H9 (cell line): ENCODE data around the gene PEX5. TPM values are rescaled to one million over a fixed set of nuclear protein-coding genes. Genes with fewer than 3 reads are reported as not detected.

ENCODE experiments used
- DNase-seq: peaks from one replicate; pipeline ENCODE4 v3.0.0-alpha.2; 2017
- H2AFZ ChIP-seq: one replicate; pipeline ENCODE4 v1.6.1; 2013; ENCODE audit warnings: mild to moderate bottlenecking, low read length, control low read depth, moderate library complexity
- H2AK5ac ChIP-seq: 2 replicates; pipeline ENCODE4 v1.6.1; 2013; ENCODE audit warnings: low read length, control low read depth, mixed read lengths; ENCODE audit not compliant: insufficient read length
- H2BK120ac ChIP-seq: one replicate; pipeline ENCODE4 v1.6.1; 2013; ENCODE audit warnings: low read depth, mild to moderate bottlenecking, low read length, control low read depth, inconsistent platforms; ENCODE audit not compliant: poor library complexity, severe bottlenecking
- H2BK12ac ChIP-seq: 2 replicates; pipeline ENCODE4 v1.6.1; 2013; ENCODE audit warnings: low read length, control low read depth, mixed read lengths, low read depth; ENCODE audit not compliant: insufficient read length
- H2BK15ac ChIP-seq: 2 replicates; pipeline ENCODE4 v1.6.1; 2013; ENCODE audit warnings: low read depth, low read length, control low read depth
- H2BK20ac ChIP-seq: one replicate; pipeline ENCODE4 v1.6.1; 2013; ENCODE audit warnings: low read depth, mild to moderate bottlenecking, low read length, control low read depth, inconsistent platforms; ENCODE audit not compliant: poor library complexity, severe bottlenecking
- H2BK5ac ChIP-seq: 2 replicates; pipeline ENCODE4 v1.6.1; 2013; ENCODE audit warnings: low read length, control low read depth, mixed read lengths; ENCODE audit not compliant: insufficient read length
- H3K14ac ChIP-seq: 2 replicates; pipeline ENCODE4 v1.6.1; 2013; ENCODE audit warnings: low read length, control low read depth; ENCODE audit not compliant: insufficient read depth
- H3K18ac ChIP-seq: 2 replicates; pipeline ENCODE4 v1.6.1; 2013; ENCODE audit warnings: low read depth, mild to moderate bottlenecking, mixed read lengths, low read length, control low read depth; ENCODE audit not compliant: insufficient read length
- H3K23ac ChIP-seq: 2 replicates; pipeline ENCODE4 v1.6.1; 2013; ENCODE audit warnings: low read length, control low read depth, mixed read lengths, low read depth; ENCODE audit not compliant: insufficient read length
- H3K23me2 ChIP-seq: 2 replicates; pipeline ENCODE4 v1.6.1; 2013; ENCODE audit warnings: low read depth, mild to moderate bottlenecking, mixed read lengths, low read length, control low read depth; ENCODE audit not compliant: insufficient read length, poor library complexity, severe bottlenecking
- H3K27ac ChIP-seq: 2 replicates; pipeline ENCODE4 v1.5.1; 2013; ENCODE audit warnings: low read length, control low read depth, mixed read lengths, low read depth; ENCODE audit not compliant: insufficient read length
- H3K27me3 ChIP-seq: 2 replicates; pipeline ENCODE4 v1.6.1; 2013; ENCODE audit warnings: low read length, control low read depth, inconsistent platforms; ENCODE audit not compliant: insufficient read depth
- H3K4ac ChIP-seq: 2 replicates; pipeline ENCODE4 v1.6.1; 2013; ENCODE audit warnings: low read depth, mild to moderate bottlenecking, control low read depth, inconsistent platforms, low read length, moderate library complexity
- H3K4me1 ChIP-seq: 2 replicates; pipeline ENCODE4 v1.6.1; 2013; ENCODE audit warnings: low read length, control low read depth, inconsistent platforms; ENCODE audit not compliant: insufficient read depth
- H3K4me2 ChIP-seq: 2 replicates; pipeline ENCODE4 v1.6.1; 2013; ENCODE audit warnings: low read length, control low read depth, mixed read lengths; ENCODE audit not compliant: insufficient read length, insufficient read depth
- H3K56ac ChIP-seq: 2 replicates; pipeline ENCODE4 v1.6.1; 2013; ENCODE audit warnings: low read depth, mild to moderate bottlenecking, mixed read lengths, low read length, control low read depth; ENCODE audit not compliant: insufficient read length
- H3K79me1 ChIP-seq: 2 replicates; pipeline ENCODE4 v1.6.1; 2013; ENCODE audit warnings: low read depth, mild to moderate bottlenecking, moderate library complexity, low read length, control low read depth, inconsistent platforms; ENCODE audit not compliant: insufficient read depth, poor library complexity, severe bottlenecking
- H3K79me2 ChIP-seq: 2 replicates; pipeline ENCODE4 v1.6.1; 2013; ENCODE audit warnings: low read length, control low read depth, inconsistent platforms; ENCODE audit not compliant: insufficient read depth
- H3K9ac ChIP-seq: 2 replicates; pipeline ENCODE4 v1.6.1; 2013; ENCODE audit warnings: low read length, control low read depth, mixed read lengths; ENCODE audit not compliant: insufficient read length; ENCODE audit errors: extremely low read depth
- H3K9me3 ChIP-seq: one replicate; pipeline ENCODE4 v1.6.1; 2013; ENCODE audit warnings: low read depth, low read length, inconsistent platforms; ENCODE audit not compliant: control insufficient read depth
- H3T11ph ChIP-seq: one replicate; pipeline ENCODE4 v1.6.1; 2013; ENCODE audit warnings: mild to moderate bottlenecking, low read length, control low read depth, inconsistent platforms
- H4K20me1 ChIP-seq: one replicate; pipeline ENCODE4 v1.6.1; 2013; ENCODE audit not compliant: control insufficient read depth, insufficient read length, insufficient read depth
- H4K5ac ChIP-seq: 2 replicates; pipeline ENCODE4 v1.6.1; 2013; ENCODE audit warnings: low read depth, mild to moderate bottlenecking, mixed read lengths, low read length, control low read depth; ENCODE audit not compliant: insufficient read length
- H4K8ac ChIP-seq: replicated peaks from 2 replicates; pipeline ENCODE4 v1.6.1; 2013; ENCODE audit warnings: low read length, control low read depth, mixed read lengths, low read depth; ENCODE audit not compliant: insufficient read length
- H4K91ac ChIP-seq: 2 replicates; pipeline ENCODE4 v1.6.1; 2013; ENCODE audit warnings: low read depth, mild to moderate bottlenecking, moderate library complexity, mixed read lengths, low read length, control low read depth; ENCODE audit not compliant: insufficient read length
- H3K27ac Mint-ChIP-seq, 3 experiments: 2 replicates in 2 of 3; 3 replicates in 1 of 3; pipeline ENCODE4 v1.8.0; 2020 to 2021; ENCODE audit warnings: mixed read lengths in 3 of 3, mild to moderate bottlenecking in 1 of 3, moderate library complexity in 1 of 3
- H3K27me3 Mint-ChIP-seq: 2 replicates; pipeline ENCODE4 v1.8.0; 2021; ENCODE audit warnings: low read depth, mild to moderate bottlenecking, moderate library complexity, mixed read lengths
- H3K36me3 Mint-ChIP-seq, 3 experiments: 2 replicates in 2 of 3; 3 replicates in 1 of 3; pipeline ENCODE4 v1.8.0; 2020 to 2021; ENCODE audit warnings: low read depth in 3 of 3, mixed read lengths in 3 of 3; ENCODE audit not compliant: insufficient read depth in 1 of 3
- H3K4me1 Mint-ChIP-seq, 2 experiments: 2 replicates each; pipeline ENCODE4 v1.8.0; 2020; ENCODE audit warnings: mixed read lengths in 2 of 2
- H3K4me3 Mint-ChIP-seq, 2 experiments: 2 replicates in 1 of 2; 3 replicates in 1 of 2; pipeline ENCODE4 v1.8.0; 2020 to 2021; ENCODE audit warnings: mild to moderate bottlenecking in 2 of 2, mixed read lengths in 2 of 2, moderate library complexity in 1 of 2
- H3K9me3 Mint-ChIP-seq, 2 experiments: 2 replicates in 1 of 2; 3 replicates in 1 of 2; pipeline ENCODE4 v1.8.0; 2020; ENCODE audit warnings: mild to moderate bottlenecking in 2 of 2, mixed read lengths in 2 of 2, moderate library complexity in 1 of 2
- CTCF ChIP-seq: fragments of 200-600 bp; sonication (generic); conservative IDR thresholded peaks from 3 replicates; pipeline ENCODE4 v1.8.0; 2021; ENCODE audit warnings: antibody characterized with exemption, mild to moderate bottlenecking
- total RNA-seq: library from RNA; stranded (reverse); gene quantifications from 2 replicates; pipeline ENCODE4 v1.2.1, GENCODE V29; 2021

Gene PEX5
- total RNA-seq, 1 experiment from 2014 or later: 40.5 TPM

- Histone ChIP-seq H3K14ac (no peak overlapping the region), H3T11ph (no peak overlapping the region), H3K4me2 (no peak overlapping the region), H2AFZ (no peak overlapping the region), H4K8ac (no peak overlapping the region), H3K9ac (no peak overlapping the region), H2BK20ac (no peak overlapping the region), H4K20me1 (no peaks in the 10 kb centered on the region), H4K5ac (no peak overlapping the region), H3K4ac (no peak overlapping the region), H4K91ac (no peak overlapping the region), H3K79me1 (no peaks in the 10 kb centered on the region), H3K23me2 (no peaks in the 10 kb centered on the region), H2BK12ac (no peak overlapping the region), H2BK5ac (no peak overlapping the region), H3K56ac (no peak overlapping the region), H2AK5ac (no peak overlapping the region), H3K27me3 (no peaks in the 10 kb centered on the region), H3K9me3 (peaks cover 27% of the 10 kb centered on the region), H3K27ac (no peak overlapping the region), H3K79me2 (no peaks in the 10 kb centered on the region), H3K4me1 (no peaks in the 10 kb centered on the region), H3K18ac (no peak overlapping the region), H2BK15ac (no peak overlapping the region), H3K23ac (no peak overlapping the region), H2BK120ac (no peak overlapping the region)
- no peak overlapping the region for H3K27ac Mint-ChIP-seq
- H3K4me3 Mint-ChIP-seq: no peak overlapping the region
- peaks cover 15% of the 10 kb centered on the region for H3K27me3 Mint-ChIP-seq
- H3K9me3 Mint-ChIP-seq: peaks cover 51 to 71% of the 10 kb centered on the region in 2 experiments
- H3K4me1 Mint-ChIP-seq: no peaks in the 10 kb centered on the region
- no peak for TF ChIP-seq CTCF
- no peak for DNase-seq
- peaks cover 0 to 9% (median 3%) of the 10 kb centered on the region in 3 experiments; a peak in 3 of 7 replicates for H3K36me3 Mint-ChIP-seq
These were observed 14.0 kb upstream of the PEX5 start for GRCh38 chr12:7175493-7175892.
